GM19395 (cell line): ENCODE results near the gene ECHDC3.
"Not testable (repeated sequence)": the region's sequence is repeated elsewhere in the genome, so short reads cannot be mapped to it uniquely, and the experiment has no call there.

Experiments
- ATAC-seq: cut with Tn5 transposase; IDR thresholded peaks from one replicate; pipeline ENCODE4 v1.9.1; 2021; ENCODE audit warnings: mild to moderate bottlenecking, moderate library complexity; ENCODE audit not compliant: unreplicated experiment

Gene ECHDC3

DNA sequence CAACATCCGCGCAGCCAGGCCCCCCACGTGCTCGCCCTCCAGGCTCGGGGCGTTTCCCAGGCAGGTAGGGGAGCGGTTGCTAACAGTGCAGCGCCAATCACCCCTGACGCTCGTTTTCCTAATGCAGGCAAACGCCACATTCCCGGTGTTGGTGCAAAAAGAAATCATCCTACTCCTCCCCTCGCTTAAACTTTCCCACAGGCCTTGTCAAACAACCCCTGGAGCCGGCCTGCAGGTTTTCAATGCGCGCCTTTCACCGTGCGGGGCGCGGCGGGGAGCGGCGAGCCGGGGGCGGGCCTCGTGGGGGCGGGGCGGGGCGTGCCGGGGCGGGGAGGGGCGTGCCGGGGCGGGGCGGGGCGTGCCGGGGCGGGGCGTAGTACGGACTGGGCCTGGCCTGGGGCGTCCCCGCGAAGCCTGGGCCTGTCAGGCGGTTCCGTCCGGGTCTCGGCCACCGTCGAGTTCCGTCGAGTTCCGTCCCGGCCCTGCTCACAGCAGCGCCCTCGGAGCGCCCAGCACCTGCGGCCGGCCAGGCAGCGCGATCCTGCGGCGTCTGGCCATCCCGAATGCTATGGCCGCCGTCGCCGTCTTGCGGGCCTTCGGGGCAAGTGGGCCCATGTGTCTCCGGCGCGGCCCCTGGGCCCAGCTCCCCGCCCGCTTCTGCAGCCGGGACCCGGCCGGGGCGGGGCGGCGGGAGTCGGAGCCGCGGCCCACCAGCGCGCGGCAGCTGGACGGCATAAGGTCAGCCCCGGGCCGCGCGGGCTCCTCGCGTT is at the start of gene ECHDC3:
Gene ECHDC3 (plus strand): TSS at position 374 of the 770 bp plus-strand sequence. CDS start 195 bp downstream, at position 569.
- peak; percentile 77 for ATAC-seq

DNA sequence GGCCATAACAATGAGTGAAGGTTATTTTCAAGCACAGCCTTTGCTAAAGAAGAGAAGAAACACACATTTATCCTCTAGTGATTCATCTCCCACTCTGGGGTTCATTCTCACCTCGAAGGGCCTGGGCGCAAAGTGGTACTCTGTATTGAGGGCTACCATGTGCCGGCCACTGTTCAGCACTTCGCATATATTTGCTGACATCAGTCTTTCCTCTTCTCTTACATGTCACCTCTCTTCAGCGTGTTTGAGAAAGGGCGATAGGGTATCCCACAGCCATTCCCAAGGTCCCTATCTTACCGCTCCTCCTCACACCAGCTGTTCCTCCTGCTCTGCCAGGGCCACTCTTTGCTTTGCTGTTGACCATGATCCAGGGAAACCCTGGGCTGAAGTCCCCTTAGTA is 48.8 kb upstream of the ECHDC3 start:
- ATAC-seq, result no peak

DNA sequence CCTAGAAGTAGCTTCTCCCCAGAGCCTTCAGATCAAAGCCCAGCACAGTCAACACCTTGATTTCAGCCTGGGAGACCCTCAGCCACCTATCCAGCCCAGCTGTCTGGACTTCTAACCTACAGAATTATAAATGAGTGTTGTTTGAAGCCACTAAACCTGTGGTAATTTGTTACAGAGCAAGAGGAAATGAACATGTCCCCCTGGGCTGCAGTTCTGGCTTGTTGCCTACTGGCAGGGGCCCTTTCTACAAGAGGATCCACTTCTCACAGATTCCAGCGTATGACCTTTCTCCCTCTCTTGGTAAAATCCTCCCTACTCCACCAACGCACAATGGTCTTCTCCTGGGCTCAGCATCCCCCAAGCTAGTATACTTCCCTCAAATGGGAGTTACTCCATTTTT is 46.4 kb upstream of the ECHDC3 start:
- ATAC-seq, result no peak

- ATAC-seq, result no peak
Measured at GRCh38 chr10:11697718-11698527, 44.3 kb upstream of the ECHDC3 start.

- peak; percentile 93 for ATAC-seq
Measured at GRCh38 chr10:11698691-11699549, 43.3 kb upstream of the ECHDC3 start.

DNA sequence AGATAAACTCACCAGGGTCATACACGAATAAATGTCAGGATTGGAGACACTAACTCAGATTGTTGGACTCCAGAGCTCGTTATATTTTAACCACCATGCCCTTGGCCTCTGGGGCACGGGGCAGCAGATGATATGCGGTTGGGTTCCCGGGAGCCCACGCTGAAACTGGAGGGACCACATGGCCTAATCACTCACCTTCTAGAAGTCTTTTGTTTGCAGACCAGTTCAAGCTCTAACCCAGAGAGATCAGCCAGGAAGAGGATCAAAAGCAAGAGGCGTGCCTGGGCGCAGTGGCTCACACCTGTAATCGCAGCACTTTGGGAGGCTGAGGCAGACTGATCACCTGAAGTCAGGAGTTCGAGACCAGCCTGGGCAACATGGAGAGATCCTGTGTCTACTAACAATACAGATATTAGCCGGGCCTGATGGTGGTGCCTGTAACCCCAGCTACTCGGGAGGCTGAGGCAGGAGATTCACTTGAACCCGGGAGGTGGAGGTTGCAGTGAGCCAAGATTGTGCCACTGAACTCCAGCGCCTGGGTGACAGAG is 42.6 kb upstream of the ECHDC3 start:
- ATAC-seq, result peak; percentile 18

- no peak for ATAC-seq
Measured at GRCh38 chr10:11700539-11700938, 41.6 kb upstream of the ECHDC3 start.

DNA sequence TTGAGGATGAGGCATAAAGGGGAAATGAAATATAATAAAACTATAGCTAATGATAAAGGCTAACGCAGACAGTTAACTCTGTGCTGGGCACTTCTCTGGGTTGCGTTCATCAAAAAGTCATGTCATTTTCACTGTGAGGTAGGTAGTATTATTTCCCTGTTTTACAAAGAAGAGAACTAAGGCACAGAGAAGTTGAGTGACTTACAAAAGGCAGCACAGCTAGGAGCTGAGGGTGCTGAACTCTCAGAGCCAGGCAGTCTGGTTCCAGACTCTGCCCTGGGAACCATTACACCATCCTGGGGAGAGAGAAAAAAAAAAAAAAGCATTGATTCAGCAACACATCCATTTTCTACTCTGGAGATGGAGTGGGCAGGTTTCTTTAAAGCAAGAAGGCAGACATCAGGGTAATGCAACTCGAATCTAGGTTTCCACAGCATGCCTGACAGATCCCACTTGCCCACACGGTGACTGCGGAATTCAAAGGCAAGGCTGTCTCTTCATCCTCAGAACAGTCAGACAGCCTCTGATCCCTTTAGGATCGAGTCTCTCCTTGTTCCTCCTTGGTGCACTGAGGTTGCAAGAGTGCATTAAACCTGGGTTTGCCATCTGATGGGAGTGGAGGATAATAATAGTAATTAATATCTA is 40.6 kb upstream of the ECHDC3 start:
- ATAC-seq, result no peak

- no peak for ATAC-seq
Measured at GRCh38 chr10:11702264-11702663, 39.9 kb upstream of the ECHDC3 start.

DNA sequence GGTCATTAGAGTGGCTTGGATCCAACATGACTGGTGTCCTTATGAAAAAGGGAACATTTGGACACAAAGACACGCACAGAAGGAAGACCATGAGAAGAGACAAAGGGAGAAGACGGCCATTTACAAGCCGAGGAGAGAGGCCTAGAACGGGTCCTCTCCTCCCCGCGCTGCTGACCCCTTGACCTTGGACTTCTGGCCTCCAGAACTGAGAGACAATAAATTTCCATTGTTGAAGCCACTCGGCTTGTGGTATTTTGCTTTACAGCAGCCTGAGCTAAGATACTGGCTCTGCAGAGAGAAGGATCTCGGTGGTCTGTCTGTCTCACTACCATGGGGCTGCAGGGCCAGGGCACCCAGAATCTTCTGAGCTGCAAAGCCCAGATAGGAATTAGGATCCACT is 38.1 kb upstream of the ECHDC3 start:
- ATAC-seq, result no peak

DNA sequence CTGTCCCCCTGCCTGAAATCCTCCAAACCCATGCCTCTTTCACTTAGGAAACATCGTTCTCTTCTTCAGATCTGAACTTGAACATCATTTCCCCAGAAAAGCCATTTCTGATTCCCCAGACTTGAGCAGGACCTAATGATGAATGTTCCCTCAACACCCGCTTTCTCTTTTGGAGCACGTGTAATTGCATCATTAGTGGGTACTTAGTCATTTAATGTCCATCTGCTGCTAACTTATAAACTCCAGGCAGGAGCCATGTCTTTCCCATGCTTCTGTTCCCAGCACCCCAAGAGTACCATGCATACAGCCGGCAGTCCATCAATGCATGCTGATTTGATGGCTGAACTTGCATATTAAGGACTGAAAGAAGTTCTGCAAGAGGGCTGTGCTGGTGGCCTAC is 36.5 kb upstream of the ECHDC3 start:
- ATAC-seq, result no peak

DNA sequence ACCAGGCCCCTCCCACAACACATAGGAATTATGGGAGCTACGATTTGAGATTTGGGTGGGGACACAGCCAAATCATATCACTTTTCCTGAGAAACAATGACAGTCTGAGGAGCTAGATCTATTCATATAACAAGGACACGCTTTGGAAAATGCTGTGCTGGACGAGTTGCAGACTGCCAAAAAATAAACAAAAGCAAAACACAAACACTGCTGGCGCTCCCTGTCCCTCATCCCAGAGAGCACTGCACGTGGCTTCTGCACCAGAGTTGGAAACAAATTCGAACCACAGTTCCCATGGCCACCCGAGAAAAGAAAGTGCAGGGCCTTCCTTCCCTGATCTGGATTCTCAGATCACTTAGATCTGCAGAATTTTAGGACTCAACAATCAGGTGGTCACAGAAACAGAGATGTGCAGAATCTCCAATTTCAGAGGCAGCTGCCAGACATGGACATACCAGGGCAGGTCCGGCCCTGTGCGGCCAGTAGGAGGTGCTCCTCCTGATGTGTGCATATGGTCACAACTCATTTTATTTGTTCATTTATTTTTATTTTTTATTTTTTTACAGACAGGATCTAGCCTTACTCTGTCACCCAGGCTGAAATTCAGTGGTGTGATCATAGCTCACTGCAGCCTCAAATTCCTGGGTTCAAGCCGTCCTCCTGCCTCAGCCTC is 35.2 kb upstream of the ECHDC3 start:
- ATAC-seq, result no peak

GRCh38 chr10:11707624-11708350 is 34.4 kb upstream of the ECHDC3 start:
- no peak for ATAC-seq

DNA sequence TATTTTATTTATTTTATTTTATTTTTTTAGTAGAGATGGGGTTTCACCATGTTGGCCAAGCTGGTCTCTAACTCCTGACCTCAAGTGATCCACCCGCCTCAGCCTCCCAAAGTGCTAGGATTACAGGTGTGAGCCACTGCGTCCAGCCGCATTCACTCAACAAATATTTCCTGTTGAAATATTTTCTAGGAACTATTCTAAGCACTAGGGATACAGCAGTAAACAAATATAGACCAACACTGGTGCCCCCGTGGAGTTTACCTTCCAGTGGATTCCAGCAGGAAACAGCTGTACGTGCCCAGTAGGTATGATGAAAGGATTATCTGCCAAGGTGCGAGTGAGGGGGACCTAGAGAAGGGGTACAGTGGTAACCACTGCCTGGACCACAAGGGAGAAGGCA is 33.4 kb upstream of the ECHDC3 start:
- ATAC-seq, result not testable (repeated sequence)

GRCh38 chr10:11712744-11713143 is 29.4 kb upstream of the ECHDC3 start:
- ATAC-seq, result no peak

DNA sequence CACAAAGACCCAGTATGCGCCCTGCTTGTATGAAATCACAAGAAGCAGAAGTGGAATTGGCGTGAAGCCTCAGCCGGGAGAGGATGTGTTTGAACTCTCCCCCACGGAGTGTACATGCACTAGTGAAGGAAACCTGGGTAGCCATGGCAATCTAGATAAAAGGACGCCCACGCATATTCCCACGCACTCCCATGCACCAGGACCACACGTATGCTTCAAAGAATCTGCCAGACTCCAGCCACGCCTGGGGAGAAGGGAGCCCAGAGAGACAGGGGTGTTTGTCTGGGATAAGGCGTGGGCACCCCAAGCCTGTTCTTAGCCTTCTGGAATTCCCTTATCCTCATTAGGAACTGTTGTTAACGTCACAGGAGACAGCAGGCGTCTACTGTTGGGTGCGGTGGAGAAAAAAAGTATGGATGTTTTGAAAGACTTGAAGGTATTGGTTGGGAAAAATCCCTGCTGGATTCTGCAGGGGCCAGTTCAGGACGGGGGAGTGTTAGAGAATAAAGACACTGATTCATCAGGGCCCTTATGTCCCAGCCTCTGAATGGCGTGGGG is 28.9 kb upstream of the ECHDC3 start:
- no peak for ATAC-seq

- no peak for ATAC-seq
Measured at GRCh38 chr10:11713963-11714362, 28.2 kb upstream of the ECHDC3 start.

- ATAC-seq, result no peak
Measured at GRCh38 chr10:11714750-11715365, 27.3 kb upstream of the ECHDC3 start.
